ENCODE results near the gene CTNNB1.
"Not testable (repeated sequence)": the region's sequence is repeated elsewhere in the genome, so short reads cannot be mapped to it uniquely, and the experiment has no call there.

Gene CTNNB1

GRCh38 chr3:41259449-41260062 is 60.3 kb downstream of the CTNNB1 start:
- no peak for DNase-seq

GRCh38 chr3:41260063-41260450 is 60.8 kb downstream of the CTNNB1 start:
- DNase-seq: no peak

- DNase-seq: no peak
Observed at GRCh38 chr3:41265011-41265545, 65.8 kb downstream of the CTNNB1 start.

GRCh38 chr3:41265823-41266273 is 66.5 kb downstream of the CTNNB1 start:
- no peak for DNase-seq

- no peak for DNase-seq
Observed at GRCh38 chr3:41267975-41268640, 68.8 kb downstream of the CTNNB1 start.

GRCh38 chr3:41272667-41273066 is 73.4 kb downstream of the CTNNB1 start:
- DNase-seq: no peak

- no peak for DNase-seq
Observed at GRCh38 chr3:41274944-41275668, 75.8 kb downstream of the CTNNB1 start.

GRCh38 chr3:41276191-41276590 is 76.9 kb downstream of the CTNNB1 start:
- DNase-seq: no peak

- DNase-seq: no peak
Observed at GRCh38 chr3:41277790-41278465, 78.6 kb downstream of the CTNNB1 start.

- DNase-seq: not testable (repeated sequence)
Observed at GRCh38 chr3:41284934-41285333, 85.6 kb downstream of the CTNNB1 start.

GRCh38 chr3:41286305-41286704 is 87.0 kb downstream of the CTNNB1 start:
- DNase-seq: no peak

GRCh38 chr3:41288785-41289184 is 89.5 kb downstream of the CTNNB1 start:
- DNase-seq: no peak
